ENCODE data around the gene MICAL2. TPM values are rescaled to one million over a fixed set of nuclear protein-coding genes. Genes with fewer than 3 reads are reported as not detected.

Gene MICAL2
- total RNA-seq, 2 experiments from 2014 or later = not detected

GRCh38 chr11:12245091-12245490 lies 134.7 kb downstream of the MICAL2 start:
- POLR2A ChIA-PET = no interaction called here
- Histone ChIP-seq H3K9me3 (ENCODE audit: low read length) (no peaks in the 10 kb centered on the region), H3K4me2 (ENCODE audit: low read length) (no peak overlapping the region), H3K36me3 (ENCODE audit: insufficient read depth, low read length) (no peaks in the 10 kb centered on the region), H2AFZ (ENCODE audit: low read length) (no peak overlapping the region), H3K4me3 (ENCODE audit: low read depth, low read length, poor library complexity, severe bottlenecking) (no peak overlapping the region), H3K27ac (ENCODE audit: low read depth, low read length, poor library complexity, severe bottlenecking) (no peak overlapping the region), H3K79me2 (ENCODE audit: insufficient read depth, low read depth, low read length) (no peaks in the 10 kb centered on the region), H3K9me2 (ENCODE audit: insufficient read depth, low read length) (no peaks in the 10 kb centered on the region), H4K20me1 (ENCODE audit: insufficient read depth, low read length) (no peaks in the 10 kb centered on the region), H3K4me1 (ENCODE audit: insufficient read depth, low read length, poor library complexity, severe bottlenecking) (no peaks in the 10 kb centered on the region)
- no peak for DNase-seq (ENCODE audit: low spot score)
- intact Hi-C loops (cut with micrococcal nuclease; ENCODE audit: unreplicated experiment) = no loop called here
- CTCF ChIA-PET (ENCODE audit: unreplicated experiment) = no interaction called here
- no TSS peak for BruUV-seq (replicated peaks)
- TF ChIP-seq CTCF (conservative IDR thresholded peaks at IDR 0.05; ENCODE audit: low read length) (no peak), EZH2phosphoT487 (IDR thresholded peaks at IDR 0.05; ENCODE audit: borderline replicate concordance, low read depth, low read length) (no peak)

DNA sequence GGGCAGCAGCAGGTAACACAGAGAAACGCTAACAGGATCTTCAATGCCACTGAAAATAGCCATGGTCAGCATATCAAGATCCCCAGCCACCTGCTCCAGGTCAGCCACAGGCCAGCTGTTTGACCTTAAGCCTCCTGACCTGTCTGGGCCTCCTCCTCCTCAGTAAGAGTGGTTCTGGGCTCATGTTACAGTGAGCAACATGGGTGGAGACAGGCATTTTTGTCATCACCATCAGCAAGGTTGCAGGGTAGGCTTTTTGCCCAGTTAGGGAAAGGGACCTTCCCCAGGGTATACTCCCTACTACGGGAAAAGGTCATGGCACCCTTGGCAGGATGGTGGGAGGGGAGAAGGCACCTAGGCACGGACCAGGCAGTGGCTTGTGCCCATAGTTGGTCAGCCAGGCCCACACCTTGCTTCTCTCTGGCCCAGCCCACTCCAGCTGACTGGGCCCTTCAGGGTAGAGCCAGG lies 135.2 kb downstream of the MICAL2 start:
- ChIA-PET POLR2A (no interaction called here), CTCF (ENCODE audit: unreplicated experiment) (no interaction called here)
- H3K4me2 ChIP-seq (ENCODE audit: low read length) = no peak overlapping the region
- H3K4me3 ChIP-seq (ENCODE audit: low read depth, low read length, poor library complexity, severe bottlenecking) = no peak overlapping the region
- no TSS peak for BruUV-seq (replicated peaks)
- no peaks in the 10 kb centered on the region for H3K9me3 ChIP-seq (ENCODE audit: low read length)
- no peak for DNase-seq (ENCODE audit: low spot score)
- H3K4me1 ChIP-seq (ENCODE audit: insufficient read depth, low read length, poor library complexity, severe bottlenecking) = no peaks in the 10 kb centered on the region
- H2AFZ ChIP-seq (ENCODE audit: low read length) = no peak overlapping the region
- no peaks in the 10 kb centered on the region for H3K79me2 ChIP-seq (ENCODE audit: insufficient read depth, low read depth, low read length)
- TF ChIP-seq EZH2phosphoT487 (IDR thresholded peaks at IDR 0.05; ENCODE audit: borderline replicate concordance, low read depth, low read length) (no peak), CTCF (conservative IDR thresholded peaks at IDR 0.05; ENCODE audit: low read length) (no peak)
- H3K36me3 ChIP-seq (ENCODE audit: insufficient read depth, low read length) = no peaks in the 10 kb centered on the region
- no peaks in the 10 kb centered on the region for H3K9me2 ChIP-seq (ENCODE audit: insufficient read depth, low read length)
- intact Hi-C loops (cut with micrococcal nuclease; ENCODE audit: unreplicated experiment) = no loop called here
- no peak overlapping the region for H3K27ac ChIP-seq (ENCODE audit: low read depth, low read length, poor library complexity, severe bottlenecking)
- H4K20me1 ChIP-seq (ENCODE audit: insufficient read depth, low read length) = no peaks in the 10 kb centered on the region

DNA sequence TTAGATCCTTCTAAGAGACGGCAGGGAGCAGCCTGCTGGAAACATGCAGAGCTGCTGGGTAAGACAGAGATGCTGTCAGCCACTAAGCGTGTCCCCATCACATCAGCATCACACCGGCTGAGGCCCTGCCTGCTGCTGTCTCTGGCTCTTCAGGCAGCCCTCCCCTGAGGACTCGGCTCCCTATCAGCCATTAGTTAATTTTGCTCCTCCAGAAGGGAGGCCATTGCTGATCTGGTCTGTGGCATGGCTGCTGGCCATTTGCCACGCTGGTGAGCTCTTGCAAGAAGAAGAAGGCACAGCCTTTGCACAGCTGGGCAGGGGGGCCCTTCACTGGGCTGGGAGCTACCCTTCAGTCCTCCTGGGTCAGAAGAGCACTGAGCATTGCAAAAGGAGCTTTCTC lies 135.8 kb downstream of the MICAL2 start:
- Histone ChIP-seq H3K36me3 (ENCODE audit: insufficient read depth, low read length) (no peaks in the 10 kb centered on the region), H3K27ac (ENCODE audit: low read depth, low read length, poor library complexity, severe bottlenecking) (no peak overlapping the region), H2AFZ (ENCODE audit: low read length) (no peak overlapping the region), H4K20me1 (ENCODE audit: insufficient read depth, low read length) (no peaks in the 10 kb centered on the region), H3K4me3 (ENCODE audit: low read depth, low read length, poor library complexity, severe bottlenecking) (no peak overlapping the region), H3K9me2 (ENCODE audit: insufficient read depth, low read length) (no peaks in the 10 kb centered on the region), H3K4me1 (ENCODE audit: insufficient read depth, low read length, poor library complexity, severe bottlenecking) (no peaks in the 10 kb centered on the region), H3K4me2 (ENCODE audit: low read length) (no peak overlapping the region), H3K79me2 (ENCODE audit: insufficient read depth, low read depth, low read length) (no peaks in the 10 kb centered on the region), H3K9me3 (ENCODE audit: low read length) (no peaks in the 10 kb centered on the region)
- no peak for TF ChIP-seq EZH2phosphoT487 (IDR thresholded peaks at IDR 0.05; ENCODE audit: borderline replicate concordance, low read depth, low read length)
- no peak for TF ChIP-seq CTCF (conservative IDR thresholded peaks at IDR 0.05; ENCODE audit: low read length)
- ChIA-PET POLR2A (interaction anchor here (0.6 kb wide), 1 partner anchor 38 kb away, joined by 3 read pairs; no protein-coding TSS in a partner anchor), CTCF (ENCODE audit: unreplicated experiment) (no interaction called here)
- intact Hi-C loops (cut with micrococcal nuclease; ENCODE audit: unreplicated experiment) = no loop called here
- BruUV-seq (replicated peaks) = no TSS peak
- no peak for DNase-seq (ENCODE audit: low spot score)

All from OCI-LY7 (cell line).